HFFc6 (cell line): Measurements from ENCODE around the gene CYB5D1. TPM values are rescaled to one million over a fixed set of nuclear protein-coding genes. Genes with fewer than 3 reads are reported as not detected.

Experiments used
- DNase-seq: peaks from one replicate; pipeline ENCODE4 v3.0.0-alpha.2; 2018
- H3K27ac Mint-ChIP-seq: 2 replicates; pipeline ENCODE4 v1.8.0; 2020; ENCODE audit warnings: mild to moderate bottlenecking, mixed read lengths
- H3K27me3 Mint-ChIP-seq: 2 replicates; pipeline ENCODE4 v1.8.0; 2021; ENCODE audit warnings: mild to moderate bottlenecking, moderate library complexity, mixed read lengths; ENCODE audit not compliant: insufficient read depth
- H3K36me3 Mint-ChIP-seq: 2 replicates; pipeline ENCODE4 v1.8.0; 2021; ENCODE audit warnings: low read depth, mixed read lengths
- H3K4me1 Mint-ChIP-seq: 2 replicates; pipeline ENCODE4 v1.8.0; 2020; ENCODE audit warnings: low read depth, mixed read lengths
- H3K4me3 Mint-ChIP-seq: 2 replicates; pipeline ENCODE4 v1.8.0; 2020; ENCODE audit warnings: mild to moderate bottlenecking, moderate library complexity, mixed read lengths
- H3K9me3 Mint-ChIP-seq: 2 replicates; pipeline ENCODE4 v1.8.0; 2020; ENCODE audit warnings: mild to moderate bottlenecking, mixed read lengths
- CTCF ChIP-seq: fragments of 200-600 bp; sonication (generic); IDR thresholded peaks from 2 replicates; pipeline ENCODE4 v1.5.0; 2021; ENCODE audit warnings: antibody characterized with exemption, mild to moderate bottlenecking
- total RNA-seq, 6 experiments: library from RNA; stranded (reverse); fragmentation: NEBNext Ultra II Directional; extraction: Animal tissue kit (Norgen Biotek cat#: 25700); gene quantifications; 2 replicates in 1 of 6; 3 replicates in 5 of 6; pipeline ENCODE4 v1.2.3, GENCODE V29; 2021

CYB5D1 gene
- total RNA-seq, 6 experiments from 2014 or later, result 9.3 to 15.3 (median 10.5) TPM

GRCh38 chr17:7848131-7848579 lies 9.6 kb upstream of the CYB5D1 start:
- TF ChIP-seq CTCF, result no peak
- no peak for DNase-seq
- no peak overlapping the region for H3K4me3 Mint-ChIP-seq
- peaks cover 6% of the 10 kb centered on the region for H3K27me3 Mint-ChIP-seq
- H3K4me1 Mint-ChIP-seq, result peaks cover 9% of the 10 kb centered on the region
- H3K27ac Mint-ChIP-seq, result no peak overlapping the region
- no peaks in the 10 kb centered on the region for H3K9me3 Mint-ChIP-seq
- H3K36me3 Mint-ChIP-seq, result peaks cover 9% of the 10 kb centered on the region; the same call in 1 of the 2 replicates

GRCh38 chr17:7848739-7849129 lies 9.1 kb upstream of the CYB5D1 start:
- peaks cover 9% of the 10 kb centered on the region for H3K4me1 Mint-ChIP-seq
- no peak for DNase-seq
- peaks cover 9% of the 10 kb centered on the region; the same call in 1 of the 2 replicates for H3K36me3 Mint-ChIP-seq
- H3K4me3 Mint-ChIP-seq, result no peak overlapping the region
- peaks cover 4% of the 10 kb centered on the region for H3K27me3 Mint-ChIP-seq
- no peaks in the 10 kb centered on the region for H3K9me3 Mint-ChIP-seq
- TF ChIP-seq CTCF, result no peak
- no peak overlapping the region for H3K27ac Mint-ChIP-seq

- Mint-ChIP-seq H3K9me3 (no peaks in the 10 kb centered on the region), H3K4me3 (no peak overlapping the region), H3K36me3 (peaks cover 9% of the 10 kb centered on the region; the same call in 1 of the 2 replicates), H3K4me1 (peaks cover 9% of the 10 kb centered on the region), H3K27ac (no peak overlapping the region), H3K27me3 (peaks cover 2% of the 10 kb centered on the region)
- TF ChIP-seq CTCF, result no peak
- no peak for DNase-seq
These were observed 8.6 kb upstream of the CYB5D1 start for GRCh38 chr17:7849130-7849750.

- H3K4me3 Mint-ChIP-seq, result no peak overlapping the region
- H3K9me3 Mint-ChIP-seq, result no peaks in the 10 kb centered on the region
These were observed 7.9 kb upstream of the CYB5D1 start for GRCh38 chr17:7849751-7850504.

More at GRCh38 chr17:7849751-7850504, 7.9 kb upstream of the CYB5D1 start:
- Mint-ChIP-seq H3K36me3 (peaks cover 9% of the 10 kb centered on the region; the same call in 1 of the 2 replicates), H3K27ac (no peak overlapping the region), H3K27me3 (no peaks in the 10 kb centered on the region; the same call in 1 of the 2 replicates), H3K4me1 (peaks cover 9% of the 10 kb centered on the region)
- no peak for DNase-seq
- TF ChIP-seq CTCF, result no peak
